ENCODE results near the gene SIDT1. TPM values are rescaled to one million over a fixed set of nuclear protein-coding genes. Genes with fewer than 3 reads are reported as not detected.

SIDT1 gene
- total RNA-seq, 2 experiments from 2014 or later: 19.0 to 19.7 TPM

DNA sequence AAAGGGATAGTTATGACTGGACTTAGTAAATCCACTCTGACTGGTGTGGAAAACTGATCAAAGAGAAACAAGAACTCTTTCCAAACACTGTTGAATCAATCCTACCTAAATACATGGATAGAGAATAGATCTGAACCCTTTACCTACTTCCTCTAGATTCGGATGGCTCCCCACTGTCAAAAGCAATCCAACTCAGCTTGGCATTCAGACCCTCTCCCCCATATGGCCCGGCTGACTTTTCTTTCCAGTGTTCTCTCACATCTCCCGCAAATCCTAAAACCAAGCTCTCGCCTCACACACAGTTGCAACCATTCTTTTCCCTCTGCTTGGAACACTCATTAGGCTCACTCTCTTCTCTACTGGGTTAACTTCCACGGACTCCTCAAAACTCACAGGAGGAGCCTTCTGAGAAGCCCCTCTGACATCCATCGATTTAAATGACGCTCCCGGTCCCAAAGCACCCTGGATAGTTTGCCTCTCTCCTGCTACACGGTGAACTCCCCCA is 18.0 kb upstream of the SIDT1 start:
- Mint-ChIP-seq H3K36me3 (ENCODE audit: low read depth) (peaks cover 2% of the 10 kb centered on the region), H3K27ac (no peak overlapping the region), H3K4me3 (no peak overlapping the region), H3K27me3 (peaks cover 6% of the 10 kb centered on the region), H3K9me3 (ENCODE audit: low read depth) (no peaks in the 10 kb centered on the region), H3K4me1 (peaks cover 10% of the 10 kb centered on the region)
- CTCF ChIA-PET: interaction anchor here (0.6 to 3.1 kb wide), 8 partner anchors 16 to 563 kb away, joined by 3 to 23 read pairs (median 4); no protein-coding TSS in a partner anchor
- no peak for DNase-seq
- peak; percentile 30 for ATAC-seq
- POLR2A ChIA-PET: interaction anchor here (0.6 to 0.9 kb wide), 5 partner anchors 12 to 231 kb away, joined by 3 to 4 read pairs (median 4); no protein-coding TSS in a partner anchor
- intact Hi-C loops (cut with DNase I, micrococcal nuclease): loop anchor here (2.0 to 5.0 kb wide), 2 partner anchors 63 to 542 kb away; partner anchors contain the start of genes CCDC191 (in 1 of the 2) and QTRT2 (in 1 of the 2)

DNA sequence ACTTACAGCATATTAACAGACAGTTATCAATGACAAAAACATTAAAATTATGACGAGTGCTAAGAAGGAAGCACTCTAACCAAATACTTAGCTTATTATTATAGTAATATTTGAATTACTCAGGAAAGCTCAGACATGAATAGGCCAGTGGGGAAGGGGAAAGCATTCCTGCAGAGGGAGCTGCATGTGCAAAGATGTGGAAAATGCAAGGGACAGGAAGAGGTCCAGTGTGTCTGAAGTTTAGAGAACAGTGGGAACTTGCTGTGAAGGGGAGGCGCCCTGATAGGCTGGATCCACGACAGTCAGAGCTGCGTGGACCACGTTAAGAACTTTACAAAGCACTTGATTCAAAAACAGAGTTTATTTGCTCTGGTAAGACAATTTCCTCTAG is 16.2 kb upstream of the SIDT1 start:
- DNase-seq: no peak
- Mint-ChIP-seq H3K4me1 (peaks cover 8% of the 10 kb centered on the region), H3K9me3 (ENCODE audit: low read depth) (no peaks in the 10 kb centered on the region), H3K27ac (peak overlapping the region; percentile 72), H3K27me3 (peaks cover 6% of the 10 kb centered on the region), H3K36me3 (ENCODE audit: low read depth) (peaks cover 2% of the 10 kb centered on the region), H3K4me3 (no peak overlapping the region)
- POLR2A ChIA-PET: interaction anchor here (0.7 to 1.3 kb wide), 4 partner anchors 16 to 257 kb away, joined by 3 to 5 read pairs (median 3); no protein-coding TSS in a partner anchor
- intact Hi-C loops (cut with DNase I, micrococcal nuclease): loop anchor here in 1 of 2 experiments (5.0 kb wide), 1 partner anchor 181 kb away; the partner anchor contains the start of gene USF3
- CTCF ChIA-PET: interaction anchor here (0.7 to 3.1 kb wide), 9 partner anchors 9 to 62 kb away, joined by 3 to 23 read pairs (median 3); no protein-coding TSS in a partner anchor
- no peak for ATAC-seq

DNA sequence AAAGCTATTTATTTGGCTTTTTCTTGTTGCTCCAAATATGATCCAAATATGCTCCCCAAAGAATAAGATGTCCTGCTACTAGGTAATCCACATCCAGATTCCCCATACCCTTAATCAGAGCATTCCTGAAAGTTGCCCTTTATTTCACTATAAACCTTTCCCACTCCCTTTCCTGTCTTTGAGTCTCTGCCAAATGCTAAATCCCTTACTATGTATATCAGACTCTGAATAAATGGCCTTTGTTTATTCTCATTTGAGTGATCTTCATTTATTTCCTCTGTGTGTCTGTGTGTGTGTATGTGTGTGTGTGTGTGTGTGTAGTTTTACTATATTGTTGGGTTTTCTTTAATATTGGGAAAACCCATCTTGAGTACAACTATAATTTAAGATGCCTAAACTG is 10.4 kb upstream of the SIDT1 start:
- DNase-seq (no peak), ATAC-seq (no peak)
- ChIA-PET POLR2A (no interaction called here), CTCF (no interaction called here)
- H3K9me3 Mint-ChIP-seq (ENCODE audit: low read depth): no peaks in the 10 kb centered on the region
- no peaks in the 10 kb centered on the region for H3K36me3 Mint-ChIP-seq (ENCODE audit: low read depth)
- H3K4me1 Mint-ChIP-seq: no peaks in the 10 kb centered on the region
- H3K27me3 Mint-ChIP-seq: peaks cover 3% of the 10 kb centered on the region
- no peak overlapping the region for H3K4me3 Mint-ChIP-seq
- H3K27ac Mint-ChIP-seq: no peak overlapping the region
- intact Hi-C loops (cut with DNase I, micrococcal nuclease): no loop called here

DNA sequence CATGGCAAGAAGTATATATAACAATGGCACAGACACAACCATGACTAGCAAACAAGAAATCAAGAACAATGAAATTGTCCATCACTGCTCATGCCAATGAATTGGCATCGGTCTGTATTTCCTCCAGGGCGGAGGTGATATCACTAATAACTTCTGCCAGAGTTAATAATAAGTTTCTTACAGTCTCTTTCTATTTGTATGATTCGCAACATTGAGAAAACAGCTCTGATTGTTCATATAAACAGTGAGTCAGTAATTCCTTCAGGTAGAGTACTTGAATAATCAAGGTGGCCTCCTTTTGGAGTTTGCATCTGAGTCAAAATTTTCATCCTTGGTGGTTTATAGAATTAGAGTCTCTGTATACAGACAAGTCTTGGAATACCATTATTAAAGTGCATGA is 9.1 kb upstream of the SIDT1 start:
- H3K27me3 Mint-ChIP-seq: peaks cover 3% of the 10 kb centered on the region
- H3K4me1 Mint-ChIP-seq: no peaks in the 10 kb centered on the region
- H3K9me3 Mint-ChIP-seq (ENCODE audit: low read depth): no peaks in the 10 kb centered on the region
- H3K27ac Mint-ChIP-seq: no peak overlapping the region
- ChIA-PET POLR2A (no interaction called here), CTCF (interaction anchor here (0.8 to 1.0 kb wide), 2 partner anchors 14 to 54 kb away, joined by 3 read pairs; no protein-coding TSS in a partner anchor)
- no peak for ATAC-seq
- intact Hi-C loops (cut with DNase I, micrococcal nuclease): no loop called here
- no peak overlapping the region for H3K4me3 Mint-ChIP-seq
- H3K36me3 Mint-ChIP-seq (ENCODE audit: low read depth): no peaks in the 10 kb centered on the region
- DNase-seq: no peak

DNA sequence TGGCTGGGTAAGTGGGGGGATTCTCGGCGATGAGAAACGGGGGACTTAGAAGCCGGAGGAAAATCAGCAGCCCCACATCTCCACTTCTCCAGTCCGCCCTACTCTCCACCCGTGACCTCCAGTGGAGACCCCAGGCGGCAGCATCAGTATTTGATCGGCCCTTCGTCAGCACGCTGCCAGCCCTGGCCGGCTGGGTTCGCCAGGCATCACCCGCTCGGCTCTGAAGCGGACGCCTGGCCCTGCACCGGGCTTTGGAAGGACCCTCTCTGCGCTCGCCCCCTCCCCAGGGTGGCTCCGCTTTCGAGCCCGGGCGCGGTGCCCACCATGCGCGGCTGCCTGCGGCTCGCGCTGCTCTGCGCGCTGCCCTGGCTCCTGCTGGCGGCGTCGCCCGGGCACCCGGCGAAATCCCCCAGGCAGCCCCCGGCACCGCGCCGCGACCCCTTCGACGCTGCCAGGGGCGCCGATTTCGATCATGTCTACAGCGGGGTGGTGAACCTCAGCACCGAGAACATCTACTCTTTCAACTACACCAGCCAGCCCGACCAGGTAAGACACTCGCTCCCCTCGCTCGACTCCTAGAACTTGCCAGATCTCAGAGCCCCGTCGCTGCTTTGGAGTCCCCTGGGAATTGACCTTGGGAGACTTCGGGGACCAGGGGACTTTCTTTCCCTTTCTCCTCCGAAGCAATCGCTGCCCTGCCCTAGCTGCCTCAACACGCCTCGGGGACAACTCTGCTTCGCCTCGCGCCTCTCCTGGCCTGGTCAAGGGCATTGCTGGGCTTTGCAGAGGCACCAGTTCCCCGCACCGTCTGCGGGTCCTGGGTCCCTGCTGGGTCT is 561 bp downstream of the SIDT1 start:
- ATAC-seq: peak; percentile 45
- ChIA-PET POLR2A (no interaction called here), CTCF (interaction anchor here (0.7 to 1.4 kb wide), 2 partner anchors 45 to 46 kb away, joined by 3 to 10 read pairs; no protein-coding TSS in a partner anchor)
- Mint-ChIP-seq H3K9me3 (ENCODE audit: low read depth) (no peaks in the 10 kb centered on the region), H3K27me3 (no peaks in the 10 kb centered on the region), H3K36me3 (ENCODE audit: low read depth) (peaks cover 16% of the 10 kb centered on the region), H3K4me1 (peaks cover 55% of the 10 kb centered on the region), H3K4me3 (peak overlapping the region; percentile 89), H3K27ac (peak overlapping the region; percentile 96)
- intact Hi-C loops (cut with DNase I, micrococcal nuclease): loop anchor here (1.0 to 5.0 kb wide), 9 partner anchors 18 to 1614 kb away; partner anchors contain the start of genes NAA50 (in 2 of the 2), SPICE1 (in 2 of the 2), ATP6V1A (in 1 of the 2) and USF3 (in 1 of the 2)
- peak; percentile 68 for DNase-seq

DNA sequence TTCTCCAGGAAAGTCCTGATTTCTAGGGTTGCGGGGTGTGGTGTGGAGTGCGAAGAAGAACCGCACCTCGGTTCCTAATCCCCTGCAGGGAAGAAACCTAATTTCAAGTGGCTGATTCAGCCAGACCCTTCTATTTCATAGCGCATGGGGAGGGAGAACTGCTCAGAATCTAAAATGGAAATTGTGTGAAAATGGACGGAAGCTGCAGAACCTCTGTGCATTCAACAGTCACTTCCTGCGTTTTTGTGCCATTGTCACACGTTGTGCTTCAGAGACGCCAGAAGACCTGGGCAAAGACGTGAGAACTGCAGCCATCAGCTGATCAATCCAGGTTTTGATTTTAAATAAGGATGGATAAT is 1.2 kb downstream of the SIDT1 start:
- Mint-ChIP-seq H3K36me3 (ENCODE audit: low read depth) (peaks cover 17% of the 10 kb centered on the region), H3K27me3 (no peaks in the 10 kb centered on the region), H3K4me3 (peak overlapping the region; percentile 89), H3K9me3 (ENCODE audit: low read depth) (no peaks in the 10 kb centered on the region), H3K4me1 (peaks cover 59% of the 10 kb centered on the region), H3K27ac (peak overlapping the region; percentile 96)
- peak; percentile 61 for DNase-seq
- ATAC-seq: peak; percentile 34
- POLR2A ChIA-PET: interaction anchor here (0.6 to 1.1 kb wide), 3 partner anchors 18 to 21 kb away, joined by 3 to 6 read pairs (median 3); partner anchors contain the start of gene SPICE1
- intact Hi-C loops (cut with DNase I, micrococcal nuclease): loop anchor here (2.0 to 5.0 kb wide), 5 partner anchors 39 to 1614 kb away; partner anchors contain the start of genes ATP6V1A (in 1 of the 2), NAA50 (in 1 of the 2) and ZBTB20 (in 1 of the 2)
- CTCF ChIA-PET: interaction anchor here (0.7 to 2.0 kb wide), 6 partner anchors 27 to 94 kb away, joined by 3 to 10 read pairs (median 4); no protein-coding TSS in a partner anchor

DNA sequence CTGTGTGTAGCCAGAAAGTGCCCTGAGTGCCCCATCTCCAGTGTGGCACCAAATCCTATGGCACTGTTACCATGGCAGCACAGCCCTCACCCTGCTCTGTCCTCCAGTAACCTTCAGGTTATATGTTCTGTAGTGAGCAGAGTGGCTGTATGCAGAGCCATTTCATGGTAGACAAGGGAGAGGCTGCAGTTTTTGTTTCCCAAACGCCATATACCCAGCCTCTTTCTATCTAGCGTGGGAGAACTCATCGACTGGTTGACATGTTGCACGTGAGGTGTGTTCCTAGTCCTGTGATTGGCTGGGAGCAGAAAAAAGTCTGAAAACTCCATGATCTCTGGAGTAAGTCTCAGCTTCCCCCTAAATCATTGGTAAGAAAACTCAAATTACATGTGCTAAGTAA is 2.0 kb downstream of the SIDT1 start:
- Mint-ChIP-seq H3K9me3 (ENCODE audit: low read depth) (no peaks in the 10 kb centered on the region), H3K4me1 (peaks cover 61% of the 10 kb centered on the region), H3K27ac (peak overlapping the region; percentile 96), H3K4me3 (peak overlapping the region; percentile 89), H3K36me3 (ENCODE audit: low read depth) (peaks cover 19% of the 10 kb centered on the region), H3K27me3 (no peaks in the 10 kb centered on the region)
- ChIA-PET POLR2A (interaction anchor here (0.6 to 1.1 kb wide), 3 partner anchors 19 to 38 kb away, joined by 3 to 5 read pairs (median 3); partner anchors contain the start of gene SPICE1), CTCF (interaction anchor here (0.7 to 2.0 kb wide), 7 partner anchors 18 to 161 kb away, joined by 3 to 5 read pairs (median 3); no protein-coding TSS in a partner anchor)
- ATAC-seq (peak; percentile 33), DNase-seq (peak; percentile 55)
- intact Hi-C loops (cut with DNase I, micrococcal nuclease): loop anchor here (5.0 kb wide), 3 partner anchors 213 to 1613 kb away; partner anchors contain the start of genes ATP6V1A (in 1 of the 2), NAA50 (in 1 of the 2) and ZBTB20 (in 1 of the 2)

DNA sequence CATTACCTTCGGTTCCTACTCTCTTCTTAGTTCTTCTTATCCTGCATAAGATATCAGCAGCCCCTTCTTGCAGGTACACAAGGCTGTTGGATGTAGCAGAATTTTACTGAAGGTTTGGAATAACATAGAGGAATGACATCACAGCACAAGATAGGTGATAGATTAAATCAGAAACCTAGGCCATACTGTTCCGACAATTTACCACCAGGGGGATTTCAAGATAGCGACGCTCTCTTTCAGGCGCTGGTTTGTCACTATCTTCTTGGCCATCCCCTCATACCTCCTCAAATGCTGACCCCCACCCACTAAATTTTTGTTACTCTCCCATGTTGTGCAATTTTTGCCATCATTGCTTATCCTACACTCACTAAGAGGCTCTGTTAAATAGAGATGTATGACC is 3.5 kb downstream of the SIDT1 start:
- no peak overlapping the region for H3K4me3 Mint-ChIP-seq
- no peak overlapping the region for H3K27ac Mint-ChIP-seq
- CTCF ChIA-PET: interaction anchor here (0.7 to 1.7 kb wide), 8 partner anchors 8 to 1055 kb away, joined by 3 to 5 read pairs (median 4); partner anchors contain the start of gene SPICE1
- peaks cover 26% of the 10 kb centered on the region for H3K36me3 Mint-ChIP-seq (ENCODE audit: low read depth)
- DNase-seq (no peak), ATAC-seq (no peak)
- peaks cover 60% of the 10 kb centered on the region for H3K4me1 Mint-ChIP-seq
- POLR2A ChIA-PET: no interaction called here
- H3K27me3 Mint-ChIP-seq: no peaks in the 10 kb centered on the region
- intact Hi-C loops (cut with DNase I, micrococcal nuclease): no loop called here
- peaks cover 2% of the 10 kb centered on the region for H3K9me3 Mint-ChIP-seq (ENCODE audit: low read depth)

DNA sequence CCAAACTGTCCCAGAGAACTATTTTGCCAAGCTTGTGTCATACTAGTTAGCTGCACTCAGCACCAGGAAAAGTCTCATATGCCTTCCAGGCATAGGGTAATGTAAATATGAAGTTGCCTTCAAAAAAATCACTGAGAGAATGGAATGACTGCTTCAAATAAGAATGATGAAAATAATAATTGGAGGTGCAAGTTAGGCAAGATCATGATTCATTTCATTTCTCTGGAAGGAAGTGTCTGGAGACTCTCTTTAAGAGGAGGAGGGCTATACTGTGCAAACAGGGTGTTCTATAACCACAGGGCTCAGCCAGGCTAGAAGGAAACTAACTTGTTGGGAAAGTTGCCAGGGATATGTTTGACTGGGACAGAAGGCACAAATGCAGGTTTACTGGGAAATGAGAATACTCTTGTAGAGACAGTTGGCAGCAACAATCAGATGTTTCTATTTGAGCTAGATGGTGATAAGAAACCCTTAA is 4.3 kb downstream of the SIDT1 start:
- ChIA-PET POLR2A (interaction anchor here (0.6 to 0.9 kb wide), 2 partner anchors 22 to 332 kb away, joined by 3 read pairs; partner anchors contain the start of gene SPICE1), CTCF (interaction anchor here (0.6 to 1.7 kb wide), 12 partner anchors 9 to 1054 kb away, joined by 3 to 5 read pairs (median 4); partner anchors contain the start of gene SPICE1)
- Mint-ChIP-seq H3K4me1 (peaks cover 53% of the 10 kb centered on the region), H3K36me3 (ENCODE audit: low read depth) (peaks cover 29% of the 10 kb centered on the region), H3K4me3 (no peak overlapping the region), H3K27me3 (no peaks in the 10 kb centered on the region), H3K9me3 (ENCODE audit: low read depth) (peaks cover 2% of the 10 kb centered on the region), H3K27ac (peak overlapping the region; percentile 35)
- ATAC-seq (no peak), DNase-seq (no peak)
- intact Hi-C loops (cut with DNase I, micrococcal nuclease): no loop called here

DNA sequence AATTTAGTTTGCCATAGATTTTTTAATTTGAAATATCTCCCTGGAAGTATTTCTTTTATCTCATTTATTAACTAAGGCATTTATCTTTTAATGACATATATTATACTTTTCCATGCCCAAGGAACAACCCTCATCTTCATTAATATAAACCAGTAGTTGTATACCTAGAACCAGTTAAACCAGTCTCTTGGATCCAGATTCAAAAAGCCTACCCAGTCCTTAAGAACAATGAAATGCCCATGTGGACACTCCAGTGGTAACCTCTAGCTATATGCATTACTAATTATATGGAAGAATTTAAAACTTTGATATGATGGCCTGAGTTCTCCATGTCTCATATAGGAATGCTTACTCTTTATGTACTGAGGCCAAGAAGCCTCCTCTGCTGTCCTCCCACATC is 4.8 kb downstream of the SIDT1 start:
- ChIA-PET POLR2A (interaction anchor here (0.9 kb wide), 1 partner anchor 22 kb away, joined by 3 read pairs; the partner anchor contains the start of gene SPICE1), CTCF (interaction anchor here (0.6 to 1.7 kb wide), 7 partner anchors 9 to 41 kb away, joined by 3 to 5 read pairs (median 4); no protein-coding TSS in a partner anchor)
- ATAC-seq (no peak), DNase-seq (no peak)
- H3K4me1 Mint-ChIP-seq: peaks cover 48% of the 10 kb centered on the region
- intact Hi-C loops (cut with DNase I, micrococcal nuclease): no loop called here
- peaks cover 29% of the 10 kb centered on the region for H3K36me3 Mint-ChIP-seq (ENCODE audit: low read depth)
- no peak overlapping the region for H3K27ac Mint-ChIP-seq
- H3K27me3 Mint-ChIP-seq: no peaks in the 10 kb centered on the region
- H3K4me3 Mint-ChIP-seq: no peak overlapping the region
- H3K9me3 Mint-ChIP-seq (ENCODE audit: low read depth): peaks cover 2% of the 10 kb centered on the region
